Liver (tissue), 9 donors: Measurements from ENCODE around the gene ELL3. TPM values are rescaled to one million over a fixed set of nuclear protein-coding genes. Genes with fewer than 3 reads are reported as not detected.

Experiments
- DNase-seq: peaks from one replicate; pipeline ENCODE4 v3.0.0-alpha.2; 2017; ENCODE audit warnings: low spot score
- H3K27ac ChIP-seq, 2 donors: one replicate each; pipeline ENCODE4 v1.7.0; 2013; ENCODE audit warnings: inconsistent platforms in 2 of 2, low read length in 2 of 2, control low read depth in 1 of 2, low read depth in 1 of 2, mild to moderate bottlenecking in 1 of 2
- H3K27me3 ChIP-seq, 4 donors: one replicate each; pipeline versions ENCODE4 v1.6.1 to v1.7.0; 2013; ENCODE audit warnings: low read length in 3 of 4, inconsistent platforms in 1 of 4, mild to moderate bottlenecking in 1 of 4, moderate library complexity in 1 of 4; ENCODE audit not compliant: control insufficient read depth in 4 of 4, insufficient read depth in 4 of 4
- H3K36me3 ChIP-seq, 4 donors: one replicate each; pipeline versions ENCODE4 v1.6.1 to v1.7.0; 2013; ENCODE audit warnings: low read length in 3 of 4, mild to moderate bottlenecking in 3 of 4, low read depth in 1 of 4, moderate library complexity in 1 of 4; ENCODE audit not compliant: control insufficient read depth in 4 of 4, insufficient read depth in 3 of 4
- H3K4me1 ChIP-seq, 4 donors: one replicate each; pipeline versions ENCODE4 v1.6.1 to v1.7.0; 2013; ENCODE audit warnings: low read length in 3 of 4, mild to moderate bottlenecking in 3 of 4, moderate library complexity in 1 of 4; ENCODE audit not compliant: control insufficient read depth in 4 of 4, insufficient read depth in 4 of 4
- H3K4me3 ChIP-seq, 3 donors: one replicate each; pipeline versions ENCODE4 v1.6.1 to v1.7.0; 2013; ENCODE audit warnings: low read length in 3 of 3, control low read depth in 1 of 3, low read depth in 1 of 3, mild to moderate bottlenecking in 1 of 3
- H3K9ac ChIP-seq, 2 donors: one replicate each; pipeline ENCODE4 v1.7.0; 2013; ENCODE audit warnings: low read length in 2 of 2, mild to moderate bottlenecking in 2 of 2, moderate library complexity in 2 of 2, control low read depth in 1 of 2, low read depth in 1 of 2
- H3K9me3 ChIP-seq, 4 donors: one replicate each; pipeline versions ENCODE4 v1.6.1 to v1.7.0; 2013; ENCODE audit warnings: low read length in 3 of 4; ENCODE audit not compliant: control insufficient read depth in 4 of 4
- EGR1 ChIP-seq, 2 donors: IDR thresholded peaks; 2 replicates each; pipeline ENCODE4 v1.6.1; 2016 to 2018; ENCODE audit warnings: antibody characterized with exemption in 2 of 2, low read depth in 2 of 2
- FOXA1 ChIP-seq: IDR thresholded peaks from 2 replicates; pipeline ENCODE4 v1.6.1; 2016; ENCODE audit warnings: antibody characterized with exemption
- FOXA2 ChIP-seq: IDR thresholded peaks from 2 replicates; pipeline ENCODE4 v1.6.1; 2016; ENCODE audit warnings: antibody characterized with exemption
- GABPA ChIP-seq, 2 donors: IDR thresholded peaks in 1 of 2; conservative IDR thresholded peaks in 1 of 2; 2 replicates each; pipeline ENCODE4 v1.6.1; 2016; ENCODE audit warnings: antibody characterized with exemption in 2 of 2, mild to moderate bottlenecking in 1 of 2, moderate library complexity in 1 of 2
- HNF4A ChIP-seq, 2 donors: conservative IDR thresholded peaks; 2 replicates each; pipeline ENCODE4 v1.6.1; 2016; ENCODE audit warnings: antibody characterized with exemption in 2 of 2, mild to moderate bottlenecking in 2 of 2
- HNF4G ChIP-seq: IDR thresholded peaks from 2 replicates; pipeline ENCODE4 v1.6.1; 2016; ENCODE audit warnings: antibody characterized with exemption
- JUND ChIP-seq, 2 donors: IDR thresholded peaks; 2 replicates each; pipeline ENCODE4 v1.6.1; 2016; ENCODE audit warnings: antibody characterized with exemption in 2 of 2
- NR2F2 ChIP-seq: IDR thresholded peaks from 2 replicates; pipeline ENCODE4 v1.6.1; 2016; ENCODE audit warnings: antibody characterized with exemption
- RAD21 ChIP-seq, 2 donors: IDR thresholded peaks; 2 replicates each; pipeline ENCODE4 v1.6.1; 2016; ENCODE audit warnings: antibody characterized with exemption in 2 of 2, mild to moderate bottlenecking in 2 of 2
- RXRA ChIP-seq, 2 donors: IDR thresholded peaks; 2 replicates each; pipeline ENCODE4 v1.6.1; 2017 to 2018; ENCODE audit warnings: antibody characterized with exemption in 2 of 2, mild to moderate bottlenecking in 1 of 2
- SP1 ChIP-seq: IDR thresholded peaks from 2 replicates; pipeline ENCODE4 v1.6.1; 2018; ENCODE audit warnings: antibody characterized with exemption, mild to moderate bottlenecking
- TAF1 ChIP-seq: conservative IDR thresholded peaks from 2 replicates; pipeline ENCODE4 v1.6.1; 2016; ENCODE audit warnings: antibody characterized with exemption, mild to moderate bottlenecking
- YY1 ChIP-seq: IDR thresholded peaks from 2 replicates; pipeline ENCODE4 v1.6.1; 2016; ENCODE audit warnings: antibody characterized with exemption, mild to moderate bottlenecking
- WGBS: extraction: QIAGEN DNeasy Blood & Tissue Kit; methylation state at CpG from one replicate; pipeline ENCODE4 v1.1.7; 2013; 5-methylcytosine and 5-hydroxymethylcytosine counted together
- polyA plus RNA-seq, 2 donors: library from polyadenylated mRNA; stranded (reverse) in 1 of 2; unstranded in 1 of 2; fragments of 200-250 nt in 1 of 2; fragments of >200 nt in 1 of 2; fragmentation: Nextera tagmentation in 1 of 2; extraction: Ambion mirVana in 1 of 2; gene quantifications; one replicate each; pipeline versions ENCODE4 v1.2.1 to v1.2.3, GENCODE V29; 2013 to 2015
- total RNA-seq, 2 donors: library from RNA; depleted of rRNA; stranded (reverse); fragments of >200 nt; gene quantifications; one replicate each; pipeline ENCODE4 v1.2.3, GENCODE V29; 2014
- TF ChIP-seq, protein P1 (sequence below): fragments of 150-350 bp; IDR thresholded peaks from 2 replicates; pipeline ENCODE4 v1.5.1; 2017; ENCODE audit warnings: improper control_type of control experiment, low read depth, low read length; ENCODE audit not compliant: missing input control
- TF ChIP-seq, protein P2 (sequence below): IDR thresholded peaks from 2 replicates; pipeline ENCODE4 v1.6.1; 2016; ENCODE audit warnings: antibody characterized with exemption
- TF ChIP-seq, protein P3 (sequence below): IDR thresholded peaks from 2 replicates; pipeline ENCODE4 v1.6.1; 2016; ENCODE audit warnings: antibody characterized with exemption
- TF ChIP-seq, protein P4 (sequence below): IDR thresholded peaks from 2 replicates; pipeline ENCODE4 v1.6.1; 2016; ENCODE audit warnings: antibody characterized with exemption, mild to moderate bottlenecking
- TF ChIP-seq, protein P5 (sequence below): IDR thresholded peaks from 2 replicates; pipeline ENCODE4 v1.6.1; 2016; ENCODE audit warnings: antibody characterized with exemption
- donor health status: healthy.
- donor health status: healthy.
- donor health status: healthy.
- donor health status: healthy.
- donor health status: healthy.

The ELL3 gene
- total and polyA plus RNA-seq, 4 donors: 0.74 to 1.4 (median 0.90) TPM

DNA sequence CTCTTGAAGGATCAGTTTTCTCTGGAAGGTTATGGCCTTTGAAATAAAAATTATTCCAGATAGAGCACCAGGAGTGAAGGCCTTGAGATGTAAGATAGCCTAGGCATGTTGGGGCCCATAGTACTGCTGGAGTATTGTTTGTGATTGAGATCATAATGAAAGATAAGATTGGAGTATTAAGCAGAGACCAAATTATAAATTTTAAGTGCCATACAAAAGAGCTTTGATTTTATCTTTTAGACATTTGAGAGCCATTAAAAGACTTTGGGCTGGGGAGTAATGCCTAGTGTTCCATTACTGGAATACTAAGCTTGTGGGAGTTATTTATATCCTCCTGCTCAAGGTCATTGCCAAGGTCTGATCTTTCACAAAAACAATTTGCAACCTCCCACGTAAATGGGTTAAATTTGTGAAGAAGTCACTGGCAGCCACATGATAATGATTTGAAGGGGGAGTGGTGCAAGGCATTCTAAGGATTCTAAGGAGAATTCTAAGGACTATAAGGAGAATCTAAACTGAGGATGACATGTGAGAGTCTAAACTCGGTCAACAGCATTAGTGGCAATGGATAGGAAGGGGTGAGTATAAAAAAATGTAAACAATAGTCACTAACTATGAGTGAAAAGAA, 12.8 kb downstream of the ELL3 start:
- Histone ChIP-seq H3K4me3 (no peak overlapping the region), H3K36me3 (peaks cover 18 to 85% (median 74%) of the 10 kb centered on the region in 4 donors), H3K27me3 (no peaks in the 10 kb centered on the region), H3K9ac (no peak overlapping the region), H3K9me3 (no peaks in the 10 kb centered on the region), H3K4me1 (no peaks in the 10 kb centered on the region), H3K27ac (no peak overlapping the region)
- DNase-seq: no peak
- TF ChIP-seq RXRA (IDR thresholded peaks at IDR 0.05) (no peak), FOXA1 (no peak), FOXA2 (no peak), YY1 (no peak), TAF1 (no peak), SP1 (no peak), EGR1 (IDR thresholded peaks at IDR 0.05; ENCODE audit: low read depth in 2 of 2) (no peak), RAD21 (IDR thresholded peaks at IDR 0.05) (no peak), NR2F2 (no peak), GABPA (IDR thresholded peaks at IDR 0.05 in 1 of 2, conservative IDR thresholded peaks at IDR 0.05 in 1 of 2) (no peak), JUND (IDR thresholded peaks at IDR 0.05) (no peak), HNF4A (conservative IDR thresholded peaks at IDR 0.05) (no peak), HNF4G (no peak)
- TF ChIP-seq, protein P1, sequence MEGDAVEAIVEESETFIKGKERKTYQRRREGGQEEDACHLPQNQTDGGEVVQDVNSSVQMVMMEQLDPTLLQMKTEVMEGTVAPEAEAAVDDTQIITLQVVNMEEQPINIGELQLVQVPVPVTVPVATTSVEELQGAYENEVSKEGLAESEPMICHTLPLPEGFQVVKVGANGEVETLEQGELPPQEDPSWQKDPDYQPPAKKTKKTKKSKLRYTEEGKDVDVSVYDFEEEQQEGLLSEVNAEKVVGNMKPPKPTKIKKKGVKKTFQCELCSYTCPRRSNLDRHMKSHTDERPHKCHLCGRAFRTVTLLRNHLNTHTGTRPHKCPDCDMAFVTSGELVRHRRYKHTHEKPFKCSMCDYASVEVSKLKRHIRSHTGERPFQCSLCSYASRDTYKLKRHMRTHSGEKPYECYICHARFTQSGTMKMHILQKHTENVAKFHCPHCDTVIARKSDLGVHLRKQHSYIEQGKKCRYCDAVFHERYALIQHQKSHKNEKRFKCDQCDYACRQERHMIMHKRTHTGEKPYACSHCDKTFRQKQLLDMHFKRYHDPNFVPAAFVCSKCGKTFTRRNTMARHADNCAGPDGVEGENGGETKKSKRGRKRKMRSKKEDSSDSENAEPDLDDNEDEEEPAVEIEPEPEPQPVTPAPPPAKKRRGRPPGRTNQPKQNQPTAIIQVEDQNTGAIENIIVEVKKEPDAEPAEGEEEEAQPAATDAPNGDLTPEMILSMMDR: no peak
- TF ChIP-seq, protein P2, sequence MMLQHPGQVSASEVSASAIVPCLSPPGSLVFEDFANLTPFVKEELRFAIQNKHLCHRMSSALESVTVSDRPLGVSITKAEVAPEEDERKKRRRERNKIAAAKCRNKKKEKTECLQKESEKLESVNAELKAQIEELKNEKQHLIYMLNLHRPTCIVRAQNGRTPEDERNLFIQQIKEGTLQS: no peak
- TF ChIP-seq, protein P3, sequence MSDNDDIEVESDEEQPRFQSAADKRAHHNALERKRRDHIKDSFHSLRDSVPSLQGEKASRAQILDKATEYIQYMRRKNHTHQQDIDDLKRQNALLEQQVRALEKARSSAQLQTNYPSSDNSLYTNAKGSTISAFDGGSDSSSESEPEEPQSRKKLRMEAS: no peak
- TF ChIP-seq, protein P4, sequence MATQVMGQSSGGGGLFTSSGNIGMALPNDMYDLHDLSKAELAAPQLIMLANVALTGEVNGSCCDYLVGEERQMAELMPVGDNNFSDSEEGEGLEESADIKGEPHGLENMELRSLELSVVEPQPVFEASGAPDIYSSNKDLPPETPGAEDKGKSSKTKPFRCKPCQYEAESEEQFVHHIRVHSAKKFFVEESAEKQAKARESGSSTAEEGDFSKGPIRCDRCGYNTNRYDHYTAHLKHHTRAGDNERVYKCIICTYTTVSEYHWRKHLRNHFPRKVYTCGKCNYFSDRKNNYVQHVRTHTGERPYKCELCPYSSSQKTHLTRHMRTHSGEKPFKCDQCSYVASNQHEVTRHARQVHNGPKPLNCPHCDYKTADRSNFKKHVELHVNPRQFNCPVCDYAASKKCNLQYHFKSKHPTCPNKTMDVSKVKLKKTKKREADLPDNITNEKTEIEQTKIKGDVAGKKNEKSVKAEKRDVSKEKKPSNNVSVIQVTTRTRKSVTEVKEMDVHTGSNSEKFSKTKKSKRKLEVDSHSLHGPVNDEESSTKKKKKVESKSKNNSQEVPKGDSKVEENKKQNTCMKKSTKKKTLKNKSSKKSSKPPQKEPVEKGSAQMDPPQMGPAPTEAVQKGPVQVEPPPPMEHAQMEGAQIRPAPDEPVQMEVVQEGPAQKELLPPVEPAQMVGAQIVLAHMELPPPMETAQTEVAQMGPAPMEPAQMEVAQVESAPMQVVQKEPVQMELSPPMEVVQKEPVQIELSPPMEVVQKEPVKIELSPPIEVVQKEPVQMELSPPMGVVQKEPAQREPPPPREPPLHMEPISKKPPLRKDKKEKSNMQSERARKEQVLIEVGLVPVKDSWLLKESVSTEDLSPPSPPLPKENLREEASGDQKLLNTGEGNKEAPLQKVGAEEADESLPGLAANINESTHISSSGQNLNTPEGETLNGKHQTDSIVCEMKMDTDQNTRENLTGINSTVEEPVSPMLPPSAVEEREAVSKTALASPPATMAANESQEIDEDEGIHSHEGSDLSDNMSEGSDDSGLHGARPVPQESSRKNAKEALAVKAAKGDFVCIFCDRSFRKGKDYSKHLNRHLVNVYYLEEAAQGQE: no peak
- TF ChIP-seq, protein P5, sequence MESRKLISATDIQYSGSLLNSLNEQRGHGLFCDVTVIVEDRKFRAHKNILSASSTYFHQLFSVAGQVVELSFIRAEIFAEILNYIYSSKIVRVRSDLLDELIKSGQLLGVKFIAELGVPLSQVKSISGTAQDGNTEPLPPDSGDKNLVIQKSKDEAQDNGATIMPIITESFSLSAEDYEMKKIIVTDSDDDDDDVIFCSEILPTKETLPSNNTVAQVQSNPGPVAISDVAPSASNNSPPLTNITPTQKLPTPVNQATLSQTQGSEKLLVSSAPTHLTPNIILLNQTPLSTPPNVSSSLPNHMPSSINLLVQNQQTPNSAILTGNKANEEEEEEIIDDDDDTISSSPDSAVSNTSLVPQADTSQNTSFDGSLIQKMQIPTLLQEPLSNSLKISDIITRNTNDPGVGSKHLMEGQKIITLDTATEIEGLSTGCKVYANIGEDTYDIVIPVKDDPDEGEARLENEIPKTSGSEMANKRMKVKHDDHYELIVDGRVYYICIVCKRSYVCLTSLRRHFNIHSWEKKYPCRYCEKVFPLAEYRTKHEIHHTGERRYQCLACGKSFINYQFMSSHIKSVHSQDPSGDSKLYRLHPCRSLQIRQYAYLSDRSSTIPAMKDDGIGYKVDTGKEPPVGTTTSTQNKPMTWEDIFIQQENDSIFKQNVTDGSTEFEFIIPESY: no peak
- WGBS: 79% methylated on average over 2 of the region's 2 CpGs
